Uterus (tissue), 4 donors: ENCODE data around the gene PRKAG3. TPM values are rescaled to one million over a fixed set of nuclear protein-coding genes. Genes with fewer than 3 reads are reported as not detected.
A peak's percentile ranks its signal among the peaks of the same experiment; 100 is the strongest.

Source experiments
- DNase-seq, 2 donors: peaks; one replicate each; pipeline ENCODE4 v3.0.0-alpha.2; 2019 to 2020
- H3K27ac ChIP-seq, 2 donors: fragments of 200-600 bp; sonication (generic); 1 replicate in 1 of 2; 2 replicates in 1 of 2; pipeline ENCODE4 v1.5.1; 2016 to 2018
- H3K27me3 ChIP-seq, 2 donors: fragments of 200-600 bp; sonication (generic); one replicate each; pipeline ENCODE4 v1.5.1; 2018 to 2019; ENCODE audit warnings: control low read depth in 1 of 2
- H3K36me3 ChIP-seq, 2 donors: fragments of 200-600 bp; sonication (generic); one replicate each; pipeline ENCODE4 v1.5.1; 2019; ENCODE audit warnings: control low read depth in 1 of 2
- H3K4me1 ChIP-seq, 2 donors: fragments of 200-600 bp; sonication (generic); one replicate each; pipeline ENCODE4 v1.5.1; 2018 to 2019; ENCODE audit warnings: control low read depth in 1 of 2
- H3K4me3 ChIP-seq, 2 donors: fragments of 200-600 bp; sonication (generic); 1 replicate in 1 of 2; 2 replicates in 1 of 2; pipeline ENCODE4 v1.5.1; 2018 to 2019; ENCODE audit warnings: mild to moderate bottlenecking in 1 of 2
- H3K9me3 ChIP-seq, 2 donors: fragments of 200-600 bp; sonication (generic); one replicate each; pipeline ENCODE4 v1.5.1; 2019; ENCODE audit warnings: control low read depth in 1 of 2
- POLR2A ChIP-seq, 2 donors: fragments of 450-650 bp; IDR thresholded peaks; one replicate each; pipeline ENCODE4 v1.6.1; 2016; ENCODE audit warnings: antibody characterized with exemption in 2 of 2, mild to moderate bottlenecking in 1 of 2, moderate library complexity in 1 of 2
- intact Hi-C: fragments of 100-400 bp; cut with DNase I; formaldehyde crosslinking; loops from one replicate; pipeline ENCODE4 v1.15.1; 2023; ENCODE audit warnings: low total_unique reads
- total RNA-seq, 4 donors: library from RNA; depleted of rRNA in 3 of 4; stranded (reverse); fragments of >200 nt in 3 of 4; gene quantifications; one replicate each; pipeline versions ENCODE4 v1.1.0 to v1.2.4, GENCODE V29; 2014 to 2023
- TF ChIP-seq, protein P1 (sequence below), 4 experiments: fragments of 200-600 bp in 2 of 4; fragments of 450-650 bp in 2 of 4; sonication (generic) in 2 of 4; IDR thresholded peaks; one replicate each; pipeline ENCODE4 v1.5.1; 2016 to 2019; ENCODE audit warnings: antibody characterized with exemption in 4 of 4, mild to moderate bottlenecking in 2 of 4, moderate library complexity in 1 of 4
- donor health status: DM: yes; HTN: yes; CAD: no.

PRKAG3 gene
- total RNA-seq, 4 donors from 2014 or later, result not detected

DNA sequence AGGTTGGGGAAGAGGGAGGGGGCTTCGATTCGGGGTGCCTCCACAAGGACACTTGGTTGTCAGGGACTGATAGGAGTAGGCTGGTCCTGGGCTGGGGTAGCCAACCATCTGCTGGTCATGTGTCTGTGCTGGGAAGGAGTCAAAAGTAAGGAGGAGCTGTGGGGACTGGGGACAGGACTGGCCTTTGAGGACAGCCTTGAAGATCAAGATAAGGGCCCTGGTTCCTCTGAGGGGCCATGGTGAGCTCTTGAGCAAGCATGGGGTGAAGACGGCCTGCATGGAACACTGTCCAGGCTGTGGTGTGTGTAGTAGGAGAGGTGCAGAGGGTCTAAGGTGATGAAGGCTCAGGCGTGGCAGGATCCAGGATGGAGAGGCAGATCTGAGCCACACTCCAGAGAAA, 47.9 kb downstream of the PRKAG3 start:
- TF ChIP-seq, protein P1, sequence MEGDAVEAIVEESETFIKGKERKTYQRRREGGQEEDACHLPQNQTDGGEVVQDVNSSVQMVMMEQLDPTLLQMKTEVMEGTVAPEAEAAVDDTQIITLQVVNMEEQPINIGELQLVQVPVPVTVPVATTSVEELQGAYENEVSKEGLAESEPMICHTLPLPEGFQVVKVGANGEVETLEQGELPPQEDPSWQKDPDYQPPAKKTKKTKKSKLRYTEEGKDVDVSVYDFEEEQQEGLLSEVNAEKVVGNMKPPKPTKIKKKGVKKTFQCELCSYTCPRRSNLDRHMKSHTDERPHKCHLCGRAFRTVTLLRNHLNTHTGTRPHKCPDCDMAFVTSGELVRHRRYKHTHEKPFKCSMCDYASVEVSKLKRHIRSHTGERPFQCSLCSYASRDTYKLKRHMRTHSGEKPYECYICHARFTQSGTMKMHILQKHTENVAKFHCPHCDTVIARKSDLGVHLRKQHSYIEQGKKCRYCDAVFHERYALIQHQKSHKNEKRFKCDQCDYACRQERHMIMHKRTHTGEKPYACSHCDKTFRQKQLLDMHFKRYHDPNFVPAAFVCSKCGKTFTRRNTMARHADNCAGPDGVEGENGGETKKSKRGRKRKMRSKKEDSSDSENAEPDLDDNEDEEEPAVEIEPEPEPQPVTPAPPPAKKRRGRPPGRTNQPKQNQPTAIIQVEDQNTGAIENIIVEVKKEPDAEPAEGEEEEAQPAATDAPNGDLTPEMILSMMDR (IDR thresholded peaks at IDR 0.05), result no peak
- no peak for TF ChIP-seq POLR2A (IDR thresholded peaks at IDR 0.05)
- Histone ChIP-seq H3K9me3 (no peaks in the 10 kb centered on the region), H3K4me3 (no peak overlapping the region), H3K27me3 (no peaks in the 10 kb centered on the region), H3K27ac (no peak overlapping the region), H3K4me1 (no peaks in the 10 kb centered on the region), H3K36me3 (no peaks in the 10 kb centered on the region)
- intact Hi-C loops, result no loop called here
- DNase-seq, result no peak

- TF ChIP-seq POLR2A (IDR thresholded peaks at IDR 0.05), result no peak
- TF ChIP-seq, protein P1 (IDR thresholded peaks at IDR 0.05), result no peak
- H3K4me1 ChIP-seq, result no peaks in the 10 kb centered on the region
- H3K27ac ChIP-seq, result peak overlapping the region; percentile 72 to 76
- H3K9me3 ChIP-seq, result no peaks in the 10 kb centered on the region
- H3K36me3 ChIP-seq, result no peaks in the 10 kb centered on the region
- no peak for DNase-seq
- peak overlapping the region; percentile 59 to 70 for H3K4me3 ChIP-seq
- intact Hi-C loops, result no loop called here
- no peaks in the 10 kb centered on the region for H3K27me3 ChIP-seq
Observed at GRCh38 chr2:218782528-218782844, 49.1 kb downstream of the PRKAG3 start.

DNA sequence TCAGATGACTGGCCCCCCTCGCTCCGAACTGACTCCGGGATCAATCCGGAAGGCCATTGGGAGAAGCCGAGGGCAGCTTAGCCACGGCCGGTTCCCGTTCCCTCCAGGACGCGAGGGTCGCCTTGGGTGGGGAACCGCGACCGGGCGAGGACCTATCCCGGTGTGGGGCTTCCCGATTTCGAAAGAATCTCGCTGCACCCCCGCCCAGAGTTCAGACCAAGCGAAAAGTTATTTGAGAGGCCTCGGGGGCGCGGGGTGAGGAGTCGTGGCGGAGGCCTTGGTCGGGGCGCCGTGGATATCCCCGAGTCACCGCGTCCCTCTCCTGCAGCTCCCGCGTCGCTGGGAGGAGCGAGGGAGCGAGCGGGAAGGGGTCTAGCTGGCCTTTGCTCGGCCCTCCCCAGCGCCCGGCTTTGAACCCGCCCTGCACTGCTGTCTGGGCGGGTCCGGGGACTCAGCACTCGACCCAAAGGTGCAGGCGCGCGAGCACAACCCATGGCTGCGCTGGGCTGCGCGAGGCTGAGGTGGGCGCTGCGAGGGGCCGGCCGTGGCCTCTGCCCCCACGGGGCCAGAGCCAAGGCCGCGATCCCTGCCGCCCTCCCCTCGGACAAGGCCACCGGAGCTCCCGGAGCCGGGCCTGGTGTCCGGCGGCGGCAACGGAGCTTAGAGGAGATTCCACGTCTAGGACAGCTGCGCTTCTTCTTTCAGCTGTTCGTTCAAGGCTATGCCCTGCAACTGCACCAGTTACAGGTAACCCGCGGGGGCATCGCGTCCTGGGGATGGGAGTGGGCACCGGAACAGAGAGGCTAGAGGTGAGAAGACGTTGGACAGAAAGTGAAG, 49.7 kb downstream of the PRKAG3 start, which contains the start of gene CYP27A1:
Gene CYP27A1, plus strand, starts transcription at position 457 of the 837 bp plus-strand sequence. Its CDS starts 36 bp downstream, at position 493.
- intact Hi-C loops, result no loop called here

GRCh38 chr2:218780851-218781690, 50.5 kb downstream of the PRKAG3 start:
- intact Hi-C loops, result no loop called here
- TF ChIP-seq, protein P1 (IDR thresholded peaks at IDR 0.05), result no peak
- TF ChIP-seq POLR2A (IDR thresholded peaks at IDR 0.05), result no peak

More for the DNA sequence above, 49.7 kb downstream of the PRKAG3 start, which contains the start of gene CYP27A1:
- Histone ChIP-seq H3K9me3 (no peaks in the 10 kb centered on the region), H3K4me1 (no peaks in the 10 kb centered on the region), H3K27me3 (no peaks in the 10 kb centered on the region), H3K4me3 (peak within 1 kb of the TSS; percentile 59 to 70), H3K27ac (peak within 1 kb of the TSS; percentile 72 to 76), H3K36me3 (no peaks in the 10 kb centered on the region)
- peak in 1 of 2 donors; percentile 25 for TF ChIP-seq POLR2A (IDR thresholded peaks at IDR 0.05)
- TF ChIP-seq, protein P1 (IDR thresholded peaks at IDR 0.05), result no peak
- peak; percentile 34 to 50 for DNase-seq

More at GRCh38 chr2:218780851-218781690, 50.5 kb downstream of the PRKAG3 start:
- H3K4me3 ChIP-seq, result peak overlapping the region; percentile 59 to 70
- no peaks in the 10 kb centered on the region for H3K9me3 ChIP-seq
- no peaks in the 10 kb centered on the region for H3K27me3 ChIP-seq
- peak overlapping the region; percentile 72 to 76 for H3K27ac ChIP-seq
- DNase-seq, result no peak
- no peaks in the 10 kb centered on the region for H3K4me1 ChIP-seq
- no peaks in the 10 kb centered on the region for H3K36me3 ChIP-seq
